Measurements from ENCODE around the gene STAMBP.

DNA sequence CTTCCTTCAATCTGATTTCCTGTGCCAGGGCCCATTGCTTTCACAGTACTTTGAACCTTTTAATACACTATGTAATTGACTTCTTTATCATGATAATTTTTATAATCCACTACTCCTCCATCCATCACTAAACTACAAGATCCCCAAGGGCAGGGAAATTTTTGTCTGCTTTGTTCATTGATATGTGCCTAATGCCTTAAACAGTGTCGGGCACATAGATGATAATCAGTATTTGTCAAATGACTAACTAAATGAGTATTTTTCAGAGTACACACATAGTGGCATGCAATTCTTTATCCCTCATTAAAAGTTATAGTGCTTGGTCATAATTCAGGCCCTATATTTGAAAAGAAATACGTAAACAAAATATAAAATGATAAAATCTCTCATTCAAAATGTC is 5.3 kb upstream of the STAMBP start:
- TF ChIP-seq SMC3 (conservative IDR thresholded peaks at IDR 0.05; ENCODE audit: poor library complexity): no peak
- TF ChIP-seq, protein P1, sequence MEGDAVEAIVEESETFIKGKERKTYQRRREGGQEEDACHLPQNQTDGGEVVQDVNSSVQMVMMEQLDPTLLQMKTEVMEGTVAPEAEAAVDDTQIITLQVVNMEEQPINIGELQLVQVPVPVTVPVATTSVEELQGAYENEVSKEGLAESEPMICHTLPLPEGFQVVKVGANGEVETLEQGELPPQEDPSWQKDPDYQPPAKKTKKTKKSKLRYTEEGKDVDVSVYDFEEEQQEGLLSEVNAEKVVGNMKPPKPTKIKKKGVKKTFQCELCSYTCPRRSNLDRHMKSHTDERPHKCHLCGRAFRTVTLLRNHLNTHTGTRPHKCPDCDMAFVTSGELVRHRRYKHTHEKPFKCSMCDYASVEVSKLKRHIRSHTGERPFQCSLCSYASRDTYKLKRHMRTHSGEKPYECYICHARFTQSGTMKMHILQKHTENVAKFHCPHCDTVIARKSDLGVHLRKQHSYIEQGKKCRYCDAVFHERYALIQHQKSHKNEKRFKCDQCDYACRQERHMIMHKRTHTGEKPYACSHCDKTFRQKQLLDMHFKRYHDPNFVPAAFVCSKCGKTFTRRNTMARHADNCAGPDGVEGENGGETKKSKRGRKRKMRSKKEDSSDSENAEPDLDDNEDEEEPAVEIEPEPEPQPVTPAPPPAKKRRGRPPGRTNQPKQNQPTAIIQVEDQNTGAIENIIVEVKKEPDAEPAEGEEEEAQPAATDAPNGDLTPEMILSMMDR (IDR thresholded peaks at IDR 0.05; ENCODE audit: poor library complexity, severe bottlenecking): no peak
- TF ChIP-seq POLR2AphosphoS5 (IDR thresholded peaks at IDR 0.05): no peak
- no peak for TF ChIP-seq REST (IDR thresholded peaks at IDR 0.05; ENCODE audit: borderline replicate concordance)
